Loucy (cell line): ENCODE measurements around the gene FGF22.

Source experiments
- CTCF ChIP-seq: fragments of 200-600 bp; sonication (generic); conservative IDR thresholded peaks from 2 replicates; pipeline ENCODE4 v1.5.1; 2014; ENCODE audit warnings: mild to moderate bottlenecking, antibody characterized with exemption, low read length
- EZH2phosphoT487 ChIP-seq: fragments of 200-600 bp; IDR thresholded peaks from 2 replicates; pipeline ENCODE4 v1.6.1; 2018; ENCODE audit warnings: antibody characterized with exemption, mild to moderate bottlenecking, moderate library complexity, borderline replicate concordance

- TF ChIP-seq CTCF = no peak
- TF ChIP-seq EZH2phosphoT487 = no peak
These were observed 7.1 kb upstream of the FGF22 start for GRCh38 chr19:632579-633067.
